ENCODE results near the gene CCL22.
"Not testable (repeated sequence)": the region's sequence is repeated elsewhere in the genome, so short reads cannot be mapped to it uniquely, and the experiment has no call there.

Gene CCL22

GRCh38 chr16:57347858-57348257, 10.7 kb upstream of the CCL22 start:
- no peak for DNase-seq (ENCODE audit: low spot score)

GRCh38 chr16:57348327-57348726, 10.3 kb upstream of the CCL22 start:
- no peak for DNase-seq (ENCODE audit: low spot score)

GRCh38 chr16:57349212-57350031, 9.2 kb upstream of the CCL22 start:
- no peak for DNase-seq (ENCODE audit: low spot score)

- DNase-seq (ENCODE audit: low spot score), result no peak
Observed at GRCh38 chr16:57352636-57353047, 5.9 kb upstream of the CCL22 start.

- DNase-seq (ENCODE audit: low spot score), result no peak
Observed at GRCh38 chr16:57354311-57354710, 4.3 kb upstream of the CCL22 start.

- no peak for DNase-seq (ENCODE audit: low spot score)
Observed at GRCh38 chr16:57355898-57356414, 2.6 kb upstream of the CCL22 start.

GRCh38 chr16:57356547-57356946, 2.0 kb upstream of the CCL22 start:
- DNase-seq (ENCODE audit: low spot score), result no peak

- DNase-seq (ENCODE audit: low spot score), result no peak
Observed at GRCh38 chr16:57357330-57358085, 1.1 kb upstream of the CCL22 start.

GRCh38 chr16:57358086-57358420, 530 bp upstream of the CCL22 start:
- no peak for DNase-seq (ENCODE audit: low spot score)

- no peak for DNase-seq (ENCODE audit: low spot score)
Observed at GRCh38 chr16:57360321-57360935, 1.8 kb downstream of the CCL22 start.

- DNase-seq (ENCODE audit: low spot score), result no peak
Observed at GRCh38 chr16:57361404-57361803, 2.8 kb downstream of the CCL22 start.

- no peak for DNase-seq (ENCODE audit: low spot score)
Observed at GRCh38 chr16:57364143-57364542, 5.6 kb downstream of the CCL22 start.

- DNase-seq (ENCODE audit: low spot score), result no peak
Observed at GRCh38 chr16:57366544-57367040, 8.0 kb downstream of the CCL22 start.

- no peak for DNase-seq (ENCODE audit: low spot score)
Observed at GRCh38 chr16:57367116-57367752, 8.7 kb downstream of the CCL22 start.

GRCh38 chr16:57371494-57372371, 13.2 kb downstream of the CCL22 start:
- DNase-seq (ENCODE audit: low spot score), result no peak

GRCh38 chr16:57372372-57373116, 14.0 kb downstream of the CCL22 start, which contains the start of gene CX3CL1:
TSS of gene CX3CL1 (plus strand) at chr16:57372490. CDS start at chr16:57372569, 79 bp downstream.
- DNase-seq (ENCODE audit: low spot score), result no peak

GRCh38 chr16:57373117-57373947, 14.7 kb downstream of the CCL22 start:
- DNase-seq (ENCODE audit: low spot score), result no peak

GRCh38 chr16:57374067-57374534, 15.5 kb downstream of the CCL22 start:
- DNase-seq (ENCODE audit: low spot score), result no peak

GRCh38 chr16:57374925-57375465, 16.4 kb downstream of the CCL22 start:
- DNase-seq (ENCODE audit: low spot score), result not testable (repeated sequence)
